Prostate gland (tissue), 2 donors: ENCODE results near the gene ANKRD2.

ENCODE experiments used
- CTCF ChIP-seq, 4 experiments: fragments of 200-600 bp in 2 of 4; fragments of 450-650 bp in 2 of 4; sonication (generic) in 2 of 4; IDR thresholded peaks; 1 replicate in 3 of 4; 2 replicates in 1 of 4; pipeline ENCODE4 v1.5.1; 2016 to 2019; ENCODE audit warnings: antibody characterized with exemption in 4 of 4, mild to moderate bottlenecking in 2 of 4, moderate library complexity in 2 of 4
- POLR2A ChIP-seq: fragments of 450-650 bp; IDR thresholded peaks from one replicate; pipeline ENCODE4 v1.6.1; 2016; ENCODE audit warnings: antibody characterized with exemption, mild to moderate bottlenecking
- POLR2AphosphoS5 ChIP-seq: sonication (generic); formaldehyde crosslinking; IDR thresholded peaks from one replicate; pipeline ENCODE4 v1.6.1; 2017; ENCODE audit warnings: antibody characterized with exemption

- TF ChIP-seq CTCF (IDR thresholded peaks at IDR 0.05) (no peak), POLR2AphosphoS5 (no peak), POLR2A (no peak)
Observed at GRCh38 chr10:97607095-97607636, 34.6 kb downstream of the ANKRD2 start.
